Dedifferentiated amniotic fluid mesenchymal stem cell (primary cell): ENCODE data around the gene GJD3.

Experiments
- DNase-seq: peaks from one replicate; pipeline ENCODE4 v3.0.0-alpha.2; 2016; ENCODE audit errors: extremely low spot score

GJD3 gene

DNA sequence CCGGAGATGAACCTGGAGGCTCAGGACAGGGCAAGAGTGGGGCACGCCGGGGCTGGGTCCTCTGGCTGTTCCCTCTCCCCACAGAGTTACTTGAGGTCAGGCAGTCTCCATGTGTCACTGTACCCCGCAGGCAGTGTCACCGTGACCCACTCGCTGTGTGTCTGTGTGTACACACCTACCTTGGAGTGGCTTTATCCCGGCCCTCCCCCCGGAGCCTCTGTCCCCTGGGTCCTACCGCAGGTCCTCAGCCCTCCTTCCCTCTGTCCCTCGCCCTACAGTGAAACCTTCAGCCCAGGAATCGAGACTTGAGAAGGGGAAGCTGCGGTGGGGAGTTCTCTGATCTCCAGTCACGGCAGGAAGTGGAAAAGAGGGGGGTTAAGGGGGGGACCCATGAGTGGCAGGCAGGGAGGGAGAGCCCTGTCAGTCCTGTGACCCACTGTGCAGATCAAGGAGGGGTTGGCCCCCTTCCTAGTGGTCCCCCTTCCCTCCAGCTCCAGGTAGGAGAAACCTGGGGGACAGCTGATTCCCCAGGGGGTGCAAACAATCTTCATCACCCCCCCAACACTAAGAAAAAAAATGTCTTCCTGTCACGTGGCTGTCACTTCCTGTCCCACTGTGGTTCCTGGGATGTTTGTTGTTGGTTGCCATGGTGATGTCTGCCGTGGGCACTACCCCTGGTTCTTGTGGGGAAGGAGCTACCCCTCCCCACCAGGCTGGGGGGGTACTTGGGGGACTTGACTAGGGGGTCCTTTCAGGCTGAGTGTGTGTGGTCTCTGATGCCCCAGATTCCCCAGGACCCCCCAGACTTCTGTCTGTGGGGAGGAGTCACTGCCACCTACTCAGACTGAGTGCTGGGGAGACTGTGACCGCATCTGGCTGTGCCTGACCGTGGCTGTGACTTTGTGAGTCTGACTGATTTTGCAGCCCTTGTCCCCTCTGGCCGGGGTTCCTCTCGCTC lies 41.9 kb downstream of the GJD3 start:
- no peak for DNase-seq

DNA sequence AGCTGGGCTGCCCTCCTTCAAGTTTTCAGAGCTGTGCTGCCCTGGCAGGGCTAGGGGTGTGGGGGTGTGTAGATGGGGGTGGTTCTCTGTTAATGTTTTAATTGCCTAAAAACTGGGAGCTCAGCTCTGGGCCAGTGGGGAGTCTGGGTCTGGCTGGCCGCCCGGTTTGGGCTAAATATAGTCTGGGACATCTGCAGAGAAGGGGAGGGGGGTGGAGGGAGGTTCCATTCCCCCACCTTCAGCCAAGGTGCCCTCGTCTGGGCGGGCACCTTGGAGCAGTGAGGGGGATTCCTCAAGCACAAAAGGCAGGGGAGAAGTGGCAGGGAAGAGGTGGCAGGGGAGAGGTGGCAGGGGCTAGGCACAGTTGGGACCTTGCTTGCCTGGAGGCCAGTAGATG lies 42.6 kb downstream of the GJD3 start:
- no peak for DNase-seq

DNA sequence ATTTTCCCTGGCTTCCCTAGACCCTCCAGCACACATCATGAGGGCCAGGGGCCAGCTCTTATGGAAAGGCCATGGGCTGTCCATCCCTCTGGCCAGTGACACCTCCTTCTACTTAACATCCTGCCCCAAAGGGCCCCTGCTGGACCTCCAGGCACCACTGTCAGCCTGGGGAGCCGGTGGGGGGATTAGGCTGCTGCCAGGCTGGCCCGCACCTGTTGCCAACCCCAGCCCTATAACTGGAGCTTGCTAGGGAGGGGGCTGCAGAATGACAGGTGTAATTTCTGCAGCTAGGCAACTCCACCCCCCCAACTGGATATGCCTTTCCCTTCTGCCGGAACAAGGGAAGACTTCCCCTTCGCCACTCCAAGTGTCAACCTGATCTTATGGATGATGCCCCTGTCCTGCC lies 43.0 kb downstream of the GJD3 start:
- DNase-seq: no peak

DNA sequence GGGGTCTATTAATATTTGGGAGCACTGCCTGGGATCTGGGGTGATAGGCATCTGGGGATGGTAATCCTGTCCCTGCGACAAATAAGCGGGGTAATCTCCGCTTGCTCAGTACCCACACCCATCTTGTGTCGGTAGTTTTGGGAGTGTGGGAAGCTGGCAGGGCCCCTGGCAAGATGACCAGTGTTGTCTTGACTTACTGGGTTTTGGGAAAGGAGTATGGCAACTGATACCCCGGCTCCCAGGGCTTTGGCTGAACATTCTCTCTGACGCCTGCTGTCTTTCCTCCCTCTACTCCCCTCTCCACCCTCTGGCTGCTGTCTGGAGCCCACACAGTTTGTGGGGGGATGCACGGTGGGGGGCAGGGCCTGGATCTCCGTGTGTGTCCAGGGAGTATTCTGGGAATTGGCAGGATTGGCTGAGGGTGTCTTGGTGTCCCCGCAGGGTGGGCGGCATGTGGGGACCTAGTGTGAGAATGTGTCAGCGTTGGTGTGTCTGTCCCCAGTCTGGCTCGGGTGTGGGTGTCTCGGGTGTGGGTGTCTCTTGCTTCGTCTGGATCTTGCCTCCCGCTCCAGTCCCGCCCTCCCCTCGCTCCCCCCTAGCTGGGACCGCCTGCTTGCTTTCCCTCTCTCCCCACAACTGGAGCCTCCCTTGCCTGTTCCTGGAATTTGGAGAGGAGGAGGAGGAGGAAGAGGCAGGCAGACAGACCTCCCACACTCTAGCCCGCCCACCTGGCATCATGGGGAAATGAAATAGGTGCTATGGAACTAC lies 43.6 kb downstream of the GJD3 start:
- DNase-seq: no peak

DNA sequence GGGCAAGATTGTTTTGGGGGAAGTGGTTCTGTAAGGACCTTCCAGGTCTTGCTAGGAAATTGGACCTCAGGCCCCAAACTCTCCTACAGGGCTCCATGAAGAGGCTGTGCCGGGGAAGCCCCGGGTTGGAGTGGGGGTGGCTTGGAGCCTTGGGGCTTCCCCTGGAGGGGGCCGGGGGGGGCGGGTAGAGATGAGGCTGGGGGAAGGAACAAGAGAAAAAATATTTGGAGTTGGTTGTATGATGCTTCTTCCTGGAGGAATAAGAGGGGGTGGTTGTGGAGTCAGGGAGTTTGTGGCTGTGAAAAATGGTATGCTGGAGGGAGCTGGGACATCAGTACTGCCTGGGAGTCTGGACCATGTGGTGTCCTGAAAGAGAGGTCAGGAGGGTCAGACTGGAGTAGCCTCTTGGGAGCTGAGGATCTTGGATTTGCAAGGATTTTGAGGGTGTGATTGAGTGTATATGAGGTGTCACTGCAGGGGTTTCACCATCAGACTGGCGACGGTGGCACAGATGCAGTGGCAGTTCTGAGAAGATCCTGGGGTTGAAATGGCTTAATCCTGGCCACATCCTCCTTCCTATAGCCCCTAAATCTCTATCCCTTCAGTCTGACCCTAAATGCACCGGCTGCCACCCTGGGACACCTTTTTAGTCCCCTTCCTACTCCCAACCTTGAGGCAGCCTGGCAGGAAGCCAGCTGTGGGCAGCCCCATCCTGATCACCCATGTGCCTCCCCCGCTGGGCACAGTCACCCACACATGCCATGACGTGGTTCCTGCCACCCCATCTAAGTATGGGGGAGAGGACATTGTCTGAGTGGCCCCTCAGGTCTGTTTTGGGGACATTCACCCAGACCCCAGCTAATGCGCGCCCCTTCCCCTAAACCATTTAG lies 44.6 kb downstream of the GJD3 start:
- DNase-seq: no peak

DNA sequence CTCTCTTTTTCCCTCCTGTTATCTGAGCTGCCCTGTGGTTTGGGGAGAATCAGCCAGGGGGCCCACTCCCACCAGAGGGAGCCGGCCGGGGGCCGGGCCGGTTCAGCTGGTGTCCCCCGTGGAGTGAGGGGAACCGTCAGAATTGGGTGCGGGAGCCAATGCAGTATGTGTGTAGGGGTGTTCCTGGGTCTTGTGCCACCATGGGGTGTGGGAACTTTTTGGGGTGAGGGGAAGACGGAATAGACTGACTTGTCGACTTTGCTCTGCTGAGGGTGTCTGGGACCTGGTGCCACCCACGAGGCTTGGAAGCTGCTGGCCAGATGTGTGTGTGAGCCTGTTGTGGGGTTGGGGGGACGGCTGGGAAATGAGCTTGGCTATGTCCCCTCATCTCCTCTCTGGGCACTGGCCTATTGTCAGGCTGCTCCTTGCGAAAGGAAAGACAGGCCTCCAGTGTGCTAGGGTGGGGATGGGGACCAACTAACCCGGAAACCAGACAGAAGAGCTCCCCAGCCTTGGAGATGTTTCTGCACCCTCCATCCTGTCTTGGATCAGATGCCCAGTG lies 45.6 kb downstream of the GJD3 start:
- no peak for DNase-seq

DNA sequence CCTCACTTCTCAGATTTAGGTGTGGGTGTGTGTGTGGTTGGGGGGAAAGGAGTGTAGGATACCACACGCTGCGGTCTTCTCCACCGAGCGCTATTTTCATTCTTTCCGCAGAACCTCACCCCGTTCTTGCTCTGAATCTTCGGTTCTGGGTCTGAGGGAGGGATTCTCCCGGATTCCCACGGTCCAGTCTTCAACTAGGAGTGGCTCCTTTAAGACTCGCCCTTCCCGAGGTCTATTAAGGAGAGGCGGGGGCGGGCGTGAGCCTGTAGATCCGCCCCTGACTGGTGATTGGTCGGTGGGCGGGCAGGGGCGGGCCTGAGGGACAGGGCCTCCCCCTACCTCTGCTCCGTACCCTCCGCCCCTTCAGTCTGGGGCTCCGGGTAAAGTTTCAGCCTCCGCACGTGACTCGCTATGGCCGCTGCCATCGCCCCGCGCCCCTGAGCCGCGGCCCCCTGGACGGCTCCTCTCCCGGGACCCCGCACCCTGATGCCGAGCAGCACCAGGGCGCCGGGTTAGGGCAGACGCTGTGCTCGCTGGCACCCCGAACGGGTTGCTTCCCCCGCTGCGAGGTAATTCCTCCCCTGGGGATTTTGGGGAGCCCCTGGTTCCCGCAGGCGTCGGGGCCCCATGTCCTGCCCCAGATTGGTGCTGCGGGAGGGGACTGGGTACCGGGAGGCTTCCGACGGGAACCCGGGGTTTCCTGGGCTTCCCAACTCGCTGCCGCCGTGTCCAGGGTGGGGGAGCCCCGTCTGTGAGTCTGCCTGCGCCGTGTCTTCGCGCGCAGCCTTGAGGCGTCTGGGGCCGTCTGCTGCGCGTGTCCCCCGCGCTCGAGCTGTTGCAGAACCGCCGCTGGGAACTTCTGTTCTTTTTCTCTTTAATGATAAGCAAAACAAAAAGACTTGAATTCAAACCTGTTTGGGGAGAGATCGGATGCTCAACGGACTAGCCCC lies 46.4 kb downstream of the GJD3 start:
- DNase-seq: peak; percentile 96

DNA sequence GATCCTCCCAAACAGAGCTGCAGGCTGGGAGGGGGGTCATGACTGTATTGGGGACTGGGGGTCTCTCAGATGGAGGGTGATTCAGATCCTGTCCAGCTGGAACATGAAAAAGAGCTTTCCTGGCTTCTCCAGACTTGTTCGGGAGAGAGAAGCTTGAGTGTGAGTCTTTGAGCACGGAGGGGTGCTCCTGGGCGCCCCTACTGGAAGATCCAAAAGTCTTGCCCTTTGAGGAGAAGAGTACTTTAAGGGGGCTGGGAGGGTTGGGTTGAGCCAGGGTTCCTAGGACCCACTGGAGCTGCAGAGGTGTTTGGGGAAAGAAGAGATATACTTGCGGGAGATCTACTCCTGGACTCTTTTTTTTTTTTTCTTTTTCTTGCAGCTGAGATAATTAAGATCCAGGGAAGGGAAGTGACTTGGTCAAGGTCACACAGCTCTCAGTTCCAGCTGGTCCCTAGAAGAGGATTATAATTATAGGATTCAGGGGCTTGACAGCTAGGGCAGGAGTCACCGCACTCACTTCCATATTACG lies 47.1 kb downstream of the GJD3 start:
- DNase-seq: peak; percentile 70

DNA sequence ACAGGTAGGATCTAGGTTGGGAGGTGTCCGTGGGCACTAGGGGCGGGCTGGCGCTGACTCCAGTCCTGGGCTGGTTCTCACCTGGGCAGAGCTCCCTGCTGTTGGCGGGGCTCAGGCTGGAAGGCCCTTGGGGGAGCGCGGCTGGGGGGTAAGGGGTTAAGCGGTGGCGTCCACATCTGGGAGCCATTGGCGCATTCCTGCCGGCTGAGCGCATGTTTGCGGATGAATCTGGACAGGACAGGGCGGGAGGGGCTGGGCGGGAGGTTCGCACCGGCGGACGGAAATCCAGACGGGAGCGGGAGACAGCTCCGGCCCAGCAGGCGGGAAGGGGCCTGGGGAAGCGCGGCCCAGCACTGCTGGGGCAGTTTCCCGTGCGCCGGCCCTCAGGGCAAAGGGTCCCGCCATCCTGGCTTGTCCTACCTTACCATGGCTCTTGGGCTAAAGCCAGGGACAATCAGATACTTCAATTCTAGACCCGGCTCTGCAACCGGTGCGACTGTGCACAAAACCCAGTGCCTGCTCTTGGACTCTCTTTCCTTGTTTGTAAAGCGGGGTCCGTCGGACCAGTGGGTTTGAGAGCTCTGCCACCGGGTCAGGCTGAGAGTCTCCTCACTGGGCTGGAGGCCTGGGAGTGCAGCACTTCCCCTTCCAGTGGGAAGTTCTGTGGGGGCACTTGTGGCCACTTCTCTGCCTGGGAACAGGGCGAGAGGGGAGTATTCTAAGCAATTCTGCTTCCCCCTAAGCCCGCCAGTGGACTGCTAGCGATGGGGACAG lies 47.8 kb downstream of the GJD3 start:
- no peak for DNase-seq

DNA sequence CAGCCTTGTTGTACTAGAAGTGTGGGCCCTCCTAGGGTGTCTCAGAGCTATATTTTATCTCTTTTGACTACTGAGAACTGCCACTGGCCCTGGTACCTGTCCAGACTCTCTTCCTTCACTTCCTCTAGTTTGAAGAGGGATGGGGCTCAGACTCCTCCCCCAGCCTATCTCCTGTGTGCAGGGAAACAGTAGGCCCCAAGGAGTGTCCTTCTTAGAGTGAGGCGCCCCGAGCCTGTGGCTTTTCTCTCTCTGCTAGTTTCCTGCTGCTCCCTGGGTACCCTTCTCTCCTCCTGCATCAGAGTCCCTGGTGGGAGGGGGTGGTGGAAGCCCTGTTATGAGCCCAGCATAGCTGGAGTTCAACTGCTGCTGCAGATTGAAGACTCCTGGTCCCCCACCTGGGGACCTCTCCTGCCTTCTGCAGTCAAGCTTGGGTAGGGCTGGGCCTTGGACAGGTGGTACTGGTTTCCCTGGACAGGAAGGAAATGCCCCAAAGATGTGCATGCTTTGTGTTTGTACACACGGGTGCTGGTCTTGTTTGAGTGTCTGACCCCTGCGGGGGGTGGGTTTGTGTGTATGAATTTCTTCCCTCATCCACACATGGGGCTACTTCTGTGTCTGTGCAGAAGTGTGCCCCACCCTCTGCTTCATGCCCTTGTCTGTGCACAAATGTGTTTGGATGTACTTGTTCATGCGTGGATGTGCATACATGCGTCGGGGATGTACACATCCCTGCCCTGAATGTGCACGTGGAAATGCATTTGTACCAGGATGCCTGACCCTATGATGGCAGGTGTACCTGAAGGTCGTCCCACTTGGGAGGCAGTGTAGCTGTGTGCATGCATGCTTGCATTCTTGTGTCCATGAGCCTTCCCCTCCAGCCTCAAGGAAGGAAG lies 48.6 kb downstream of the GJD3 start:
- DNase-seq: no peak

DNA sequence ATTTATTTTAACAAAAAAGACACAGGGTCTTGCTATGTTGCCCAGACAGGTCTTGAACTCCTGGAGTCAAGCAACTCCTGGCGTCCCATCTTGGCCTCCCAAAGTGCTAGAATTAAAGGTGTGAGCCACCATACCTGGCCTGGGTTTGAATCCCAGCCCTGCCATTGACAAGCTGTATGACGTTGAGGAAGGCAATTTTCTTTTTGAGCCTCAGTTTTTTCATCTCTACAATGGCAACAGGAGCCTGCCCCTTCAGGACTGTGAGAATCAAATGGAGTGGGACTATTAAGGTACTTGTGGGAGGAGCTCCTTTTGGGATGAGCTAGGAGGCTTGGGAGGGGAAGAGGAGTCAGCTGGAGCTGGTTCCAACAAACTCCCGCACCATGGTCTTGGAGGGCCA lies 49.3 kb downstream of the GJD3 start:
- DNase-seq: no peak

DNA sequence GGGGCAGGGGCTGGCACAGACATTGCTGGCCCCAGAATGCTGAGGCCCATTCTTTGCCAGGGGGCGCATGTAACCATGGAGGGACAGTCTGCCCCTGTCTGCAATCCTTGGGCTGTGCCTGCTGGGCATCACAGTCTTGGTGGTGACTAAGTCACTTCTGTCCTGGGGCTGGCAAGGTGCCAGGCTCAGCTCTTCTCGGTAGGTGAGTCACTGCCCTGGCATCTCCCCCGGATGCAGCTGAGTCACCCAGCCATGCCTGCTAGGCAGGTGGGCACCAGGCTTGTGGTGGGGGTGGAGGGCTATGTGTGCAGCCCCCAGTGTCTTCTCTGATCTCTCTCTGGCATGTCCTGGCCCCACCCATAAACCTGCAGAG lies 50.0 kb downstream of the GJD3 start:
- peak; percentile 70 for DNase-seq

DNA sequence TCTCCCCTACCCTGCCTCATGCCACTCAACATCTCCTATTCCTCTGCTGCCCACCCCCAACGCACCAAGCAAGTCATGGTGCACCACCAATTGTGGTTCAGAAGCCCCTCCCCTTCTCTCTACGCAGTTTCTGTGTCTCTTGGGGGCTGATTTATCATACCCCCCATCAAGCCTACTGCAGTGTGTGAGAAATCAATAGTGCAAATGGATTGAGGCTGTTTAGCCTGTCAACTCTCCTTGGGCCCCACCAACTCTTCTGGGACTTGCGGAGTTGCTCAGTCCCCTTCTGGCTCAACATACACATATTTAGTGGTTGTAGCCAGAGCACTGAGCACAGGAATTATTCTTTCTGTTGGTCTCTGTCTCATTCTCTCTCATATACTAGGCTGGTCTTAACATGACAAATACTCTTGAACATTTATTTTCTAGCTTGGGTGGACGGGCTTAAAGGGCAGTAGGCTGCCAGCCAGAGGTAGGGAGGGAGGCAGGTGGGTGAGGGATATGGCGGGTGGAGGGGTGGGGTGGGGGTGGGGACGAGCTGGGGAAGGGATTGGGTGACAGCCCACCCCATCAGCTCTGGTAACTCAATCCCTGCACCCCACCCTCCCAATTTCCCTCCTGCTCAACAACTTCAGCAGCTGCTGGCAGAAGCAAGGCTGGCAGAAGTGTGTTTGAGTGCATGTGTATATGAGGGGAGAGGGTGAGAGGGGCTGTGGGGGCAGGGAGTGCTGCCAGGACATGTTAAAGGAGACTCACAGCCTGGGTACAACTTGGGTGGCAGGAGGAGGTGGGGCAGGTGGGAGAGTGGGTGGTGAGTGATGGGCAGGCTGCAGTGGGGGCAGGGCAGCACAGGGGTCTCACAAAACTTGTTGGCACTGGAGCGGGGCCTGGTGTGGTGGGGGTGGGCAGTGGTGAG lies 50.6 kb downstream of the GJD3 start:
- DNase-seq: no peak
